ENCODE measurements around the gene TNMD. TPM values are rescaled to one million over a fixed set of nuclear protein-coding genes. Genes with fewer than 3 reads are reported as not detected.

TNMD gene
- total RNA-seq, result 0.05 TPM in 1 of 2 replicates, not detected in the other

DNA sequence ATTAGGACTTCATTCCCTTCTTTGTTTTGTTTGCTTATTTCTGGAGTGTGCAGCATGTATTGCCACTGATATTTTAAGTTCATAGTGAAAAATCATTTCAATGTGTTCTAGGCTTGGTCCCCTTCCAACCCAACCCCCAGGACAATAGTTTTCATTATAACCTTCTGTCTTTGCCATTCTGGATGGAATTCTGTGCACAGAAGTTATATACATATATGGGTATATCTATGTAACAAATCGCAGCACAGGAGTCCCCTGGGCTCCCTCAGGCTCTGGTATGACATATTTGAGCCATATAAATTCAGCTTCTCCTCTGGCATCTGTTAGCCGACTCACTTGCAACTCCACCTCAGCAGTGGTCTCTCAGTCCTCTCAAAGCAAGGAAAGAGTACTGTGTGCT lies at the start of gene TNMD:
TSS of gene TNMD (plus strand) at position 326 of the 400 bp plus-strand sequence. CDS start 83 bp downstream, outside the sequence.
- no peak for DNase-seq

DNA sequence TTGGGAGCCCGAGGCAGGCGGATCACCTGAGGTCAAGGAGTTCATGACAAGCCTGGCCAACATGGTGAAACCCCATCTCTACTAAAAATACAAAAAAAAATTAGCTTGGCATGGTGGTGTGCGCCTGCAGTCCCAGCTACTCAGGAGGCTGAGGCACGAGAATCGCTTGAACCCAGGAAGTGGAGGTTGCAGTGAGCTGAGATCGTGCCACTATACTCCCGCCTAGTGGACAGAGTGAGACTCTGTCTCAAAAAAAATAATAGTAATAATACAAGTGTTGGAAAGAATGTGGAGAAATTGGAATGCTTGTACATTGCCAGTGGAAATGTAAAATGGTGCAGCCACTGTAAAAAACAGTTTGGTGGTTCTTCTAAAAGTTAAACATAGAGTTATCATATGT lies 19.2 kb upstream of the TNMD start:
- peak; percentile 0 for DNase-seq

DNA sequence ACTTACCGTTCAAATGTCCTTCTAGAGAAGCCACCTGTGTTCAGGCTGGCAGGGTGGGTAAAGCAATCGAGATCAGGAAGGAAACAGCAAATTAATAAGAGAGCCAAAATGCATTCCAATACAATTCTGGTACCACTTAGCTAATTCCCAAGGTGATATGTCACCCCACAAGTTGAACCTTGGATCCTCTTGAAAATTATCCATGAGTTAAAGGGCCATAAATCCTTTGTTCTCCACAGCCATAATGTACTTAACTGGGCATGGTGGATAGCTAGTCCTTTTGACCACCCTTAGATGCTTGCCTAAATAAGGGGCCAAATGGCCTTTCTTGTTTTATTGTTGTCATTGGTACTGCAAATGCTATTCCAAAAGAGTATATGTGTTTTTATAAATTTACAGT lies 2.0 kb downstream of the TNMD start:
- no peak for DNase-seq

DNA sequence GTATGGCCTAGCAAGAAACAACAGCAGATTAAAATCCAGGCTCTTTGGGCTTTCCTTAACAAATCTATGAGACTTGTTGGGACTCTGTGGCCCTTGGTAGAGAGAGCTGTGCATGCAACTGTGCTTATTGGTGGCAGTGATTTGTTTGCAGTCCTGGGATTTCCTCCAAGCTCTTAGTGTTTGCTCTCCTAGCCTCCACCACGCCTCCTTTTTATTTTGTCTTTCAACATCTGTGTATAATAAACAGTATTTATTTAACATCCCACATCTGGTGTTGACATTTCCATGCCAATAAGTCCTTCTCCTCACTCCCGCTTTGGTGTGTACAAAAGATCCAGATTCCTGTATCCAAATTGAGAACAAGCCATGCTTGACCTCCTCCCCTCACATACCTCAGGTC lies 3.1 kb downstream of the TNMD start:
- no peak for DNase-seq

DNA sequence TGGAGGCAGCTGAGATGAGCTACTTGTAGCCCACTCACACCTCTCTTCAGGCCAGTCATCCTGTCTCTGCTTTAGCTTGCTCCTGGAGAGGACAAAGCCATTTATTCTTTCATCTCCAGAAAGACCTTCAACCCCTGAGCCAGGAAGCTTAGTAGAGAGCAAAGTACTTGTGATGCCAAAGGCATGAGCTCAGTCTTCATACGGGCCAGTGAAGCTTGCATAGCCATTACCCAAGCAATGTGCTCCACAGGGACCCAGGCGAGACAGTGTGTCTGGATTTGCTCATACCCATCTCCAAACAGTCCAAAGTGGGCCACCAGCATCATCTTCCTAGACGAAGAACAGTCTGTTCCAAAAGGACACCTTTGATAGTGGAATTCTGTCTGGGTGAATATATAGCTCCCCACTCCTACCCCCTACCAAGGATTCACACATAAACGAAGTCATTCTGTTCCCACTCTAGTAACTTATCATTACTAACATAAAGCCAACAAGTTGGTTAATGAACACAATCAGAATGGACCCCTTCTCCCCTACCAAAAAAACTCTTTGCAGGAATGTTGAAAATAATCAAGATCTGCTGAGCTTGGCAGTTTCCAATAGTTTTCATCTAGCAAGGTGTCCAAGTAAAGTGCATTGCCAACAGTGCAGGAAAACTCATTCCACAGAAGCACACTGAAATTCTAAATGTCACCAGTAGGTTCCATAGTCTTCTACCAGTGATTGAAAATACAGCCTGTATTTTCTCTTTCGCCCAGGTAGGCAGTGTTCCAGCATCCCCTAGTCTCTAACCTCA lies 6.7 kb downstream of the TNMD start:
- DNase-seq, result no peak

DNA sequence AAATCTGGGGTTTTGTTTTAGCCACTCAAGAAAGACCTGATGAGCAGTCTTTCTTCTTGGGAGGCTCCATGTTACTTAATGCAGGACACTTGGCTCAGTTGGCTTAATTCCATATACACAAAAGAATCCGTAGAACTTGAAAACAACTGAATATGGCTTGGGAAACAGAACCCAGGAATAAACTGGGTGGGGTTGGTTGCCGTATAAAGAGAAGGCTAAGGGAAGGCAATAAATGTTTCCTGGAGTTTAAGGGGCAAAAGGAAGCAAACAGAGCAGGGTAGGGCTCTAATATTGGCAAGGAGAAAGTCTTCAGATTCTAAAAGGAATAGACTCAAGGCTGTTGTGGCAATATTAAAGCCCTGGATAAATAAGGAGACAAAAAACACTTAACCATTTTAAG lies 8.4 kb downstream of the TNMD start:
- no peak for DNase-seq

DNA sequence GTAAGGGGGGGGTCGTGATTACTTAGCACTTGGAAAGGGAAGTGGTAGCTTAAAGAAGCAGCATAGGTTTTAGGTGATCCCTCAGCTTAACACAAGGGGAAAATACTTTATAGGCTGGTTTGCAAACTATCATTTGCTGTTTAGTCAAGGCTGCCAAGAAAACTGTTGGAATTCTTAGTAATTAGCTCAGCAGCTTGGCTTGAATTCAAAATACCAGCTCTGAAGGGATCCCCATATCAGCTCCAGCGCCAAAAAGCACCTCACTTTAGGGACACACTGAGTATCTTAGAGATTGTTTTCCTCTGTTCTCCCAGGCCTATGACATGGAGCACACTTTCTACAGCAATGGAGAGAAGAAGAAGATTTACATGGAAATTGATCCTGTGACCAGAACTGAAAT lies 8.8 kb downstream of the TNMD start:
- no peak for DNase-seq

DNA sequence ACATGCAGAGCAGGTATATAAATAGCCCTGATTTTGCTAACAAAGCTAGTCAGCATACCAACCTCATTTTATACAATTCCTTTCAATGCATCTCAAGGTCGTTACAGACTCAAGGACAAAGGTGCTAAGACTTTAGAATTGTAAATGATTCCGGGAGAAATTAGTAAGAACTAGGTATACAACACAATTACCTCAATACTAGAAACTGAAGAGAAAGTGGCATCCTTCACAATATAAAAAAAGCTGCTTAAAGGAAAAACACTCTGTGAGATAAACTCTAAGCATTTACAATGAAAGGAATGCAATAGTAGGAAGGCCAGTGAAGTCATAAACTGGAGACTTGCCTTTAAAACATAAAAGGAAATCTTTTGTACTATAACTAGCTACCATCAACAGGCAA lies 11.9 kb downstream of the TNMD start:
- DNase-seq, result no peak

DNA sequence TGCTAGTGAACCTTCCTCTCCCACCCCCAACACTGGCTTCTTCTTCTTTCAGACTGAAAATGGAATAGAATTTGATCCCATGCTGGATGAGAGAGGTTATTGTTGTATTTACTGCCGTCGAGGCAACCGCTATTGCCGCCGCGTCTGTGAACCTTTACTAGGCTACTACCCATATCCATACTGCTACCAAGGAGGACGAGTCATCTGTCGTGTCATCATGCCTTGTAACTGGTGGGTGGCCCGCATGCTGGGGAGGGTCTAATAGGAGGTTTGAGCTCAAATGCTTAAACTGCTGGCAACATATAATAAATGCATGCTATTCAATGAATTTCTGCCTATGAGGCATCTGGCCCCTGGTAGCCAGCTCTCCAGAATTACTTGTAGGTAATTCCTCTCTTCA lies 14.7 kb downstream of the TNMD start:
- DNase-seq, result no peak

DNA sequence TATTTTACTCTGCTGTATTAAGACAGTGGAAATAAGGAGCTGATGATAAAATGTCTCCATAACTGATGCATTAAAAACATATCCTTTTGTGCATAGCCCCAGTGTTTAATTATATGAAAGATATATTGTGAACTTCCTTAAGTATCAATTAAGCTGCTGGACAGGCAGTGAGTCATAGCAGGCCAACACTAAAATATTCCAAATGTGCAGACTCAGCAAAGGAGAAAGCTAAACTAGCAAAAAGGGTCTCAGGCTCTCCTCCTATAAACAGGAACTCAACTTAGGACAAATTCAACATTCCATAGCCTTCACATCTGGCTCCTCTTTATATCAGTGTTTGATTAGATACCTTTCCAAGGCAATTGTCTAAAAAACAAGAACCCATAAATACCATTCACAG lies 15.6 kb downstream of the TNMD start:
- DNase-seq, result peak; percentile 1

DNA sequence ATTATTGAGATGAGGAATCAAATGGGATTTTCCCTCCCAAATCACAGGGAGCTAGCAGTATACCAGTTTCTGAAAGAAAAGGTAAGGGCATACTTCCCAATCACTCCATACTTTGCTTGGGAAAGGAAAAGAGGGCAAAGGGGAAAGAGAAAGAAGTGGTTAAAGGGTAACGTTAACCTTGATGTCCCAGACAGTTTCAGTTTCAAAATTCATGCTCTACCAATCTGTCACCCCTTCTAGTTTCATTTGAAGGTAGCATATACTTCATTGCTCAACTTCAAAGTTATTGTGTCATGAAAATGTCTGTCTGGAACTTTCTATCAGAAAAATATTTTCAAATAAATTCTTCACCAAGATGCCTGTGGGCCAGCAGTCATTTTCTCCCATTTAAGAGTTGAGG lies 16.0 kb downstream of the TNMD start:
- no peak for DNase-seq

DNA sequence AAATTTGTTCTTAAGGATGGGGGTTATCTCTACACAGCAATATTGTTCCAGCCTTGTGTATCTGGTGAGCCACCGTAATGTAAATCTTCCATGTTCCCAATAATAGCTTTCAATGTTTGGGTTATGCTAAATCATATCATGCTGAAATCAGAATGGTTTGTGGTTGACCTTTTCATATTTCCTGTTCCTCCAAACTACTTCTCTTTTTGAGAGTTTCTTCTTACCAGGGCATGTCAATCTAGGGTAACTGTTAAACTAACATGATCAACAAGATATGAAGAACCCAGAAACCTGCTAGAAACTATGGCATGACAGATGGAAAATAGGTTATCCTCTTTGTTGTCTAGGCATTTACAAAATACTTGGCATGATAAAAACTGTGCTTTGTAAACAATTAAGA lies 22.0 kb downstream of the TNMD start:
- DNase-seq, result no peak

DNA sequence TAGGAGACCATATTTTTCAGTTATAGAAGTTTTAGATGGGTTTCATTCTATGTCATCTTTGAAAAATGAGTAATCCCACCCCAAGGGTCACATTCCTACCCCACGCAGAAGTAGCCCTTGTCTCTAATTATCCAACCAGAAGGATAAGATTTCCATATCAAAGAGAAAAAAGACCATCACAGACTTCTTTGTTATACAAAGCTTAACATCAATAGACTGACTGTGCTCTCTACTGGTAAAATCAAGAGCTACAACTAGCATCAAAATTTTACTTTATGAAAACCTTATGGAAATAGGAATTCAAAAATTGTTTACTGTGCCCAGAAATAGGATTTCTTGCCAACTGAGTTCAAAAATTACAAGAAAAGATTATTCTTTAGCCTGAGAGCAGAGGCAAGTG lies 24.9 kb downstream of the TNMD start:
- DNase-seq, result peak; percentile 10

DNA sequence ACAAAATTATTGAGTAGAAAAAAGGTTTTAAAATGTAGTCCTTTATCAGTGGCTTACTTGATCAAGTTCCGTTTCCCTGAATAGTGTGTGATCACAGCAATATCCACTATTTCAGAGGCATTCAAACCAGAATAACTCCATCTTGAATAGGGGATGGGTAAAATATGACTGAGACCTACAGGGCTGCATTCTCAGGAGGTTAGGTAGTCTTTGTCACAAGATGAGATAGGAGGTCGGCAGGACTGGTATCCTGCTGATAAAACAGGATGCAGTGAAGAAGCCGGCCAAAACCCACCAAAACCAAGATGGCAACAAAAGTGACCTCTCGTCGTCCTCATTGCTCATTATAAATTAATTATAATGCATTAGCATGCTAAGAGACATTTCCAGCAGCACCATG lies 27.2 kb downstream of the TNMD start:
- no peak for DNase-seq

DNA sequence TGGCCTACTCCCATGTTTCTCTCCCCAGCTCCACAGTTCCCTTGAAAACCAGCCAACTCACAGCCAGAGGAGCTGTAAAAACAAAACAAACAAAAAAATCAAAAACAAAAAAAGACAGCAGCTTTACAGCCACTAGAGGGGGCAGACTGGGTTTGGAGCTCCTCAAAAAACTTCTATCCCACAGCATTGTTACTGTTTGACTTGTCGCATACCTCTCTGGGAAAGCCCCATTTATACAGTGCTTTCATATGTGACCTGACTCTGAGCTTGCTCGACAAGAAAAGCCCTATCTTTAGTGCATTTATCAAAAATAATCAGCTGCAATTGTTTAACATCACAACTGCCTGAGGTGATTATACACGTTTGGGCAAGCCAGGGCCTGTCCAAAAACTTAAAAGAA lies 30.3 kb downstream of the TNMD start:
- peak; percentile 69 for DNase-seq

DNA sequence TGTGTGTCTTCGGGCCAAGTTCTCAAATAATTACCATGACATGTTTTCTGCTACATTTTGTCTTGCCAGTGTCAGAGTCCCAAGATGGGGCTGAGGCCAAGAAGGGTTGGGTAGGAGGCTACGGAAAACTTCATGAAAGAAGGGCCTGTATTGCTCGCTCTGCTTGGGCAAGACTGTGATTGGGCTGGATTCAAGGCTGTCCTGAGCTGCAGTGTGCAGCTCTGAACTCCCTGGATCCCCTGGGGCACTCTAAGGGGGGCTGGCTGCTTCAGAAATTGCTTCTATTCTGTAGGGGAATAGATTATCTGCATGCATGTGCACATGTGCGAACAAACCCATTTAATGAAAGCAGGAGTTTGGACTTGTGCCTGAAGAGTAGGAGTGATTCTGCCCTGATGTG lies 38.3 kb downstream of the TNMD start:
- no peak for DNase-seq

DNA sequence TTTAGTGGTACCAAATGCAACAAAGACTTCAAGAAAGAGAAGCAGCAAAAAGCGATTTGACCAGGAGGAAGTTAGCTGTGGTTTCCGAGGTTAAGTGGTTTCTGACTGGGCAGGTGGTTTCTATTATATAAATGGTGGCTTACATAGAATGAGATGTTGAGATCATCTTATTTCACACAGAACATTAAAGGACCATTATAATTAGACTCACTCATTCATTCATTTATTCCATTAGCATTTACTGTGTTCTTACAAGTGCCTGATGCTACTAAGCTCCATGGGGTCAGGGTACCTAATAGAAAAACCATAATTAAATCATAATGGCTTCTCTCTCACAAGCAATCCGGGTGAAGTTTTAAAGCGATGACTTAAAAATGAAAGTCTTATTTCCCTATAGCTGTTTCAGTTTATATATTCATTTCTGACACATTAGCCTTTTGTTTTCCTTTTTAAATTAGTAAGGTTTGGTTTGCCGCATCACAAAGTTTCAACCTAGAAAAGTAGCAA lies 41.3 kb downstream of the TNMD start:
- DNase-seq, result no peak

DNA sequence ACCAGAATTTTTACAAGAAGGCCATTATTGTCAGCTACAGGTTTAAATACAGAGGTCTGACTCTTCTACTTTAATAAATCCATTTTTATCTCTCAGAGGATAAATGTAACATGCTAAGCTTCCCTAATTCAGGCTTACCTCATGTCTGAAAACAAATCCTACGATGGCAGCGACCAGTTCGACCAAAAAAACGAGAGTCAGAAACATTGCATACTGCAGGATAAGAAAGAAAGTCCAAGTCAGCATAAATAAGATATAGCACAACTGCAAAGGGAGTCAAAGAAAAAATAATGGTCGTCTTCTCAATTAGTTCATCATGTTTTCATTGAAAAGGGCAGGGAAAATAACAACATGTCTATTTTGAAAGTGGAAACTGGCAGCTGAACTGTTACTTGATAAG lies 50.3 kb downstream of the TNMD start:
- DNase-seq, result no peak

DNA sequence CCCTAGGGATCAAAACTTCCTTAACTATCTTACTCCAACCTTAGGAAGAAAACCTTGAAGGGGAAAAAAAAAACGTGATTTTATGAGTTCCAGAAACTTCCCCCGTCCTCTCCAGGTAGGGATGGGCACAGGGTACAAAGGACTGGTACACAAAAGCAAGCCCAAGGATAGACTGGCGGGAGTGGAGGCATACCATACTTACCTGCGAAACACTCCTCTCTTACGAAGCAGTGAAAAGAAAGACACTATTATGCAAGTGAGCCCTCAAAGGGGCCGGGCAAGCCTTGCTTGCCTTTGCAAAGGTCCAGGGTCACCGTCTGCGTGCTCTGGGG lies 51.2 kb downstream of the TNMD start:
- DNase-seq, result no peak

DNA sequence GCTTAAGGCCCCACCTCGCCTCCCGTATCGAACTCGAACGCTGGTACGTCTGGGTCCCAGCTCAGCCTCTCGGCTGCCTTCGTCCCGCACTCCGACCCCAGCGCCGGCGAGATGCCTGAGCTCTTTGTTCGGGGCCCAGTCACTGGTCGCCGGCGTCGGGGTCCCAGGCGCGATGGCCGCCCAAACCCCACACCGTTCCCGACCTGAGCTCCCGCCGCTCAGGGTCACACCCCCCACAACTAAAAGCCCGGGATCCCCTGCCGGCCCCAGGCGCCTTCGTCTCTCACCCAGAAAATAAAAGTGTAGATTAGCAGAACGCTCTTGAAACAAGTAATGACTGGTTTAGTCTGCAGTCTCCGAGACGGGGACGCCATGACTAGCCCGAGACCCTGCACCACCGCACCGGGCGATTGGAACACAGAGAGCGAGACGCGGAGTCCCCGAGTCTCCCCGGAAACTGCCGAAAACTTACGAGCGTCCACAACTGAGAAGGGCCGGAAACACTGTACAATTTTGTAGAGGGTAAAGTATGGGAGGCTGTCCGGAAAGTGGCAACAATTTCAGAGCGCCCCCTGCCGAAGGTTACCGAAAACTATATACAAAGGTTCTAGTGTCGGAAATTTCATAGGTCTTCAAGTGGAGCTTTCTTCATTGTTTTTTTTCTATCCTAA lies 51.7 kb downstream of the TNMD start, which contains the start of gene TSPAN6:
TSS of gene TSPAN6 (minus strand) at position 486 of the 671 bp plus-strand sequence. CDS start at position 374, 112 bp downstream.
- DNase-seq, result peak; percentile 84

DNA sequence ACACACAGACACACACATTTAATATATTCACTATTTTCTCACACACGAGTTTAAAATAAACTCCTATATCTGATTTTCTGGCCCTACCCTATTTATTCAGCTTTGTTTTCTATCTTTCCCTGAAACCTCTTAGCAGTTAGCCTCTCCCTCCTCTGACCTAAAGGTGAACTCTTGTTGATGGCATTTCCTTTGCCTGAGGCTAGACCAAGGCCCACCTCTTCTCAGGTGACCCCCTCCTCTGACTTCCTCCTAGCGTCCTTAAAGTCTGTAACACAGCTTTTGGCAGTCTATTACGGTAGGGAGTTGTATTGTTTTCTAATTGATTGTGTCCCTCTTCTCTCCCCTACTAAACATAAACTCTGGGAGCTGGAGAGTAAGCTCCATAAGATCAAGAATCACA lies 57.6 kb downstream of the TNMD start:
- DNase-seq, result no peak

DNA sequence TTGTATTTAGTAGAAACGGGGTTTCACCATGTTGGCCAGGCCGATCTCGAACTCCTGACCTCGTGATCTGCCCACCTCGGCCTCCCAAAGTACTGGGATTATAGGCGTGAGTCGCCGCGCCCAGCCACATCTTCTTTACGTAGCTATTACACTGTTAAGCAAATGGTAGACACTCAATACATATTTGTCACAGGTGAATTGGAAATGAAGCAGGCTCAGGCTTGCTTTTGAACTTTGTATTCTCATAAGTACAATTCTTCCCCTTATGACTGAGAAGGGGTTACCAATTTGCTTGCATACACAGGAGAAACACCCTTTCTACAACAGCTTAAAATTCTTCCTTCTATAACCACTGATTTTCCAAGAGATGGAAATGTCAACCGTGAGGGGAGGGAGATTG lies 58.5 kb downstream of the TNMD start:
- DNase-seq, result no peak

DNA sequence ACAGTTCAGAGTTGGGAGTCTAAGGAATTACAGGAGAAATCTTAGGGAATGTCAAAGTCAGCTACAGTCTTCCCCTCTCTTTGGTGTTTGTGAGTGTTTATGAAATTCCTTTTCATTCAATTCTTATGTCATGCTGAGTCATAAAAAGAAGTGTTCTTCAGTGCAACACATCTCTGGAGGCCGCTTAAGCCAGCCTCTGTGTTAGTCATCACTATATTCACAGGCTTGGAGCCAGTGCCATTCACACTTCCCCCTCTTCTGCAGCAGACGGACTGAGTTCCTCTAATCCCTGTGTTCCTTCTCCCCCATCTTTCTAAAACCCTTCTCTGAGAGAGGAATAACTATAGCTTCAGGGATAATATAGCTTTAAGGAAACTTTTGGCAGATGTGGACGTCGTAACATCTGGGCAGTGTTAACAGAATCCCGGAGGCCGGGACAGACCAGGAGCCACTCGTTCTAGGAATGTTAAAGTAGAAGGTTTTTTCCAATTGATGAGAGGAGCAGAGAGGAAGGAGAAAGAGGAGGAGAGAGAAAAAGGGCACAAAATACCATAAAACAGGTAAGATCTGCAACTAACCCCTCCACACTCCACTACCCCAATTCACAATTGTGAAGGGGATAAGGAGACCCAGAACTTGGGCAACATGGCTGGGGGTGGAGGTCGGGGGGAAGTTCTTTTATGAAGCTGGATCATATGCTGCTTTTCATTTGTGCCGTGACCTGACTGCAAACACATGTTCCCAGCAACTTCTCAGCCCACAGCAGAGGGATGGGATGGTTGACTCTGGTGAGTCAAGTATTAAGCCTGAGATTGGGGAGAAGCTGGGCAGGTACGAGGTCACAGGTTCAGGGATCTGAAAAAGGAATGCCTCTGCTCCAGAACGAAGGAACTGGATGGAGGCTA lies 59.5 kb downstream of the TNMD start, which contains the start of gene SRPX2:
TSS of gene SRPX2 (plus strand) at position 244 of the 905 bp plus-strand sequence. CDS start 2,124 bp downstream, outside the sequence.
- peak; percentile 87 for DNase-seq

Data from dermis blood vessel endothelial cell (primary cell).